ENCODE results near the gene ETV3L.

- no peak for TF ChIP-seq POLR2AphosphoS5 (IDR thresholded peaks at IDR 0.05; ENCODE audit: low read depth, low read length)
- no peak for TF ChIP-seq REST (IDR thresholded peaks at IDR 0.05; ENCODE audit: insufficient read depth in 1 of 2, low read depth in 2 of 2, low read length in 2 of 2)
- no peak for TF ChIP-seq SIN3A (IDR thresholded peaks at IDR 0.05; ENCODE audit: borderline replicate concordance, insufficient read depth, low read length)
- TF ChIP-seq TAF1 (IDR thresholded peaks at IDR 0.05; ENCODE audit: borderline replicate concordance, insufficient read depth, low read length): no peak
- TF ChIP-seq FOXP2 (optimal IDR thresholded peaks at IDR 0.05; ENCODE audit: borderline replicate concordance, extremely low read depth, extremely low read length, insufficient read depth): no peak
Measured at GRCh38 chr1:157134442-157134841, 34.8 kb upstream of the ETV3L start.

Measured in PFSK-1 (cell line).